HepG2 (cell line): Measurements from ENCODE around the gene VDAC1. TPM values are rescaled to one million over a fixed set of nuclear protein-coding genes. Genes with fewer than 3 reads are reported as not detected.

ENCODE experiments used
- ATAC-seq: fragments of 200-7000 bp; cut with Tn5 transposase; 3 replicates; pipeline ENCODE4 v1.9.1; 2020; ENCODE audit warnings: mild to moderate bottlenecking, moderate library complexity
- BruUV-seq: library from RNA; stranded (reverse); fragments of 400-500 nt; replicated peaks from 2 replicates; lab custom pipeline; 2021; lab: Mats Ljungman, UMichigan
- CTCF ChIA-PET: fragments of 300-600 bp; formaldehyde crosslinking; extraction: SDS; loops from one replicate; lab custom pipeline; 2021; ENCODE audit warnings: low total read pairs, inconsistent platforms, low intra/inter-chr PET ratio; lab: Yijun Ruan, JAX
- POLR2A ChIA-PET: fragments of 350-600 bp; sonication (Branson Sonifier 250); formaldehyde crosslinking; loops from one replicate; lab custom pipeline; 2020; ENCODE audit warnings: antibody characterized with exemption, inconsistent platforms; lab: Yijun Ruan, JAX
- DNase-seq: peaks from one replicate; pipeline ENCODE4 v3.0.0-alpha.2; 2015; ENCODE audit warnings: low spot score
- FAIRE-seq: peaks from 3 replicates; lab custom pipeline; 2011; peaks lifted over from hg19 to GRCh38; lab: Jason Lieb, UNC
- H2AFZ ChIP-seq: one replicate; pipeline ENCODE4 v1.6.1; 2011; ENCODE audit warnings: low read length, inconsistent platforms
- H3K27ac ChIP-seq: fragments of 300-600 bp; 3 replicates; pipeline ENCODE4 v1.8.0; 2011; ENCODE audit warnings: mixed run types, mild to moderate bottlenecking, mixed read lengths, low read length, inconsistent platforms; ENCODE audit not compliant: insufficient read depth; ENCODE audit errors: extremely low read length
- H3K27me3 ChIP-seq, 2 experiments: fragments of 200-600 bp in 1 of 2; 2 replicates in 1 of 2; 3 replicates in 1 of 2; pipeline versions ENCODE4 v1.6.0 to v1.8.0; 2011; ENCODE audit warnings: low read length in 2 of 2, mild to moderate bottlenecking in 2 of 2, moderate library complexity in 2 of 2, inconsistent platforms in 1 of 2; ENCODE audit not compliant: insufficient read depth in 2 of 2, control insufficient read depth in 1 of 2
- H3K36me3 ChIP-seq, 2 experiments: fragments of 200-600 bp in 1 of 2; replicated peaks in 1 of 2; 2 replicates in 1 of 2; 3 replicates in 1 of 2; pipeline versions ENCODE4 v1.5.1 to v1.8.0; 2011; ENCODE audit warnings: low read length in 2 of 2, inconsistent platforms in 1 of 2; ENCODE audit not compliant: insufficient read depth in 2 of 2, control insufficient read depth in 1 of 2
- H3K4me1 ChIP-seq: 2 replicates; pipeline ENCODE4 v1.5.1; 2012; ENCODE audit warnings: low read length, inconsistent platforms; ENCODE audit not compliant: insufficient read depth
- H3K4me2 ChIP-seq: 2 replicates; pipeline ENCODE4 v1.6.0; 2011; ENCODE audit warnings: low read depth, low read length, inconsistent platforms
- H3K4me3 ChIP-seq, 3 experiments: fragments of 200-600 bp in 1 of 3; sonication (generic), shearing (Covaris generic) in 1 of 3; replicated peaks in 1 of 3; 2 replicates each; pipeline ENCODE4 v1.5.1; 2011 to 2016; ENCODE audit warnings: low read length in 3 of 3, inconsistent platforms in 2 of 3, low read depth in 2 of 3, mild to moderate bottlenecking in 2 of 3, control low read depth in 1 of 3, mixed read lengths in 1 of 3; ENCODE audit not compliant: insufficient read depth in 1 of 3
- H3K79me2 ChIP-seq: one replicate; pipeline ENCODE4 v1.6.1; 2011; ENCODE audit warnings: low read length, inconsistent platforms; ENCODE audit not compliant: insufficient read depth
- H3K9ac ChIP-seq: 2 replicates; pipeline ENCODE4 v1.6.0; 2011; ENCODE audit warnings: mild to moderate bottlenecking, low read depth, low read length, inconsistent platforms; ENCODE audit not compliant: insufficient read depth
- H3K9me3 ChIP-seq: 2 replicates; pipeline ENCODE4 v1.5.1; 2012; ENCODE audit warnings: mild to moderate bottlenecking, low read length
- H4K20me1 ChIP-seq: 2 replicates; pipeline ENCODE4 v1.6.0; 2011; ENCODE audit warnings: inconsistent platforms, mild to moderate bottlenecking, low read length, moderate library complexity; ENCODE audit not compliant: insufficient read depth
- FOXA1 ChIP-seq, 2 experiments: fragments of 450-650 bp in 1 of 2; sonication (generic) in 1 of 2; formaldehyde crosslinking in 1 of 2; IDR thresholded peaks; 2 replicates each; pipeline versions ENCODE4 v1.4.0 to v1.6.1; 2016 to 2020; ENCODE audit warnings: missing genetic modification reagents in 1 of 2
- HMGXB3 ChIP-seq: sonication (generic); formaldehyde crosslinking; IDR thresholded peaks from 2 replicates; pipeline ENCODE4 v1.4.0; 2020; ENCODE audit warnings: missing genetic modification reagents, borderline replicate concordance
- NCOA2 ChIP-seq: sonication (generic); formaldehyde crosslinking; IDR thresholded peaks from 2 replicates; pipeline ENCODE4 v1.8.0; 2022; ENCODE audit warnings: inconsistent platforms
- SOX13 ChIP-seq, 3 experiments: fragments of 450-650 bp in 1 of 3; sonication (generic) in 1 of 3; formaldehyde crosslinking in 1 of 3; IDR thresholded peaks in 2 of 3; conservative IDR thresholded peaks in 1 of 3; 2 replicates each; pipeline versions ENCODE4 v1.5.0 to v1.6.1; 2016 to 2020; ENCODE audit warnings: antibody characterized with exemption in 1 of 3, mild to moderate bottlenecking in 1 of 3, missing compliant biosample characterization in 1 of 3, missing genetic modification reagents in 1 of 3, moderate library complexity in 1 of 3
- TCF12 ChIP-seq, 2 experiments: fragments of 450-650 bp in 1 of 2; sonication (generic) in 1 of 2; formaldehyde crosslinking in 1 of 2; IDR thresholded peaks; 2 replicates each; pipeline versions ENCODE4 v1.6.1 to v1.8.0; 2017 to 2022; ENCODE audit warnings: antibody characterized with exemption in 1 of 2, mild to moderate bottlenecking in 1 of 2, missing genetic modification reagents in 1 of 2, moderate library complexity in 1 of 2
- ZC3H13 ChIP-seq: sonication (generic); formaldehyde crosslinking; IDR thresholded peaks from 2 replicates; pipeline ENCODE4 v1.8.1; 2023; ENCODE audit warnings: mild to moderate bottlenecking, missing genetic modification reagents, moderate library complexity
- ZNF3 ChIP-seq: IDR thresholded peaks from 2 replicates; pipeline ENCODE4 v1.7.0; 2017; ENCODE audit warnings: inconsistent platforms
- ZNF317 ChIP-seq: sonication (generic); formaldehyde crosslinking; IDR thresholded peaks from 2 replicates; pipeline ENCODE4 v1.5.0; 2020; ENCODE audit warnings: mild to moderate bottlenecking, missing genetic modification reagents
- ZNF598 ChIP-seq: sonication (generic); formaldehyde crosslinking; IDR thresholded peaks from 2 replicates; pipeline ENCODE4 v1.5.1; 2020; ENCODE audit warnings: mild to moderate bottlenecking, missing genetic modification reagents, borderline replicate concordance
- WGBS: methylation state at CpG from one replicate; pipeline ENCODE4 v1.1.6; 2017; ENCODE audit warnings: low lambda C conversion rate; 5-methylcytosine and 5-hydroxymethylcytosine counted together
- in situ Hi-C: cut with HindIII; loops from 2 replicates; pipeline ENCODE4 v1.10.0; 2017; ENCODE audit warnings: low pct_unique_long_range_greater_than_20kb; ENCODE audit not compliant: extremely low pct_ligation_motif_present
- intact Hi-C: fragments of 100-400 bp; cut with micrococcal nuclease; formaldehyde crosslinking; loops from one replicate; pipeline ENCODE4 v1.10.0; 2022; ENCODE audit not compliant: unreplicated experiment
- polyA plus RNA-seq, 8 experiments: library from polyadenylated mRNA; depleted of rRNA in 3 of 8; stranded (reverse) in 7 of 8; unstranded in 1 of 8; fragments of >200 nt; fragmentation: Illumina TruSeq in 4 of 8; extraction: Trizol in 4 of 8; gene quantifications; 2 replicates each; pipeline versions ENCODE4 v1.2.1 to v1.2.3, GENCODE V29; 2011 to 2016; ENCODE audit warnings: low read depth in 4 of 8, missing spikeins in 1 of 8, mixed read lengths in 1 of 8; ENCODE audit not compliant: insufficient read depth in 1 of 8
- total RNA-seq, 5 experiments: library from RNA; depleted of rRNA; stranded (reverse); fragments of >200 nt; fragmentation: Illumina TruSeq; extraction: Trizol; gene quantifications; 2 replicates each; pipeline ENCODE4 v1.2.3, GENCODE V29; 2016; ENCODE audit warnings: low read depth in 1 of 5
- TF ChIP-seq, protein P1 (sequence below), 2 experiments: sonication (generic) in 1 of 2; formaldehyde crosslinking in 1 of 2; IDR thresholded peaks; 2 replicates each; pipeline versions ENCODE4 v1.6.1 to v1.9.0; 2014 to 2022; ENCODE audit warnings: antibody characterized with exemption in 1 of 2, borderline replicate concordance in 1 of 2, inconsistent platforms in 1 of 2, low read depth in 1 of 2, missing genetic modification reagents in 1 of 2

VDAC1 gene
- total and polyA plus RNA-seq, 2 of the 13 experiments (the other 11 are each of a cell fraction or from before 2014, with no cell fraction given): 112 to 380 TPM

GRCh38 chr5:133993185-133993936 is 11.4 kb downstream of the VDAC1 start:
- intact Hi-C loops: no loop called here
- POLR2A ChIA-PET: interaction anchor here (0.6 to 5.3 kb wide), 8 partner anchors 10 to 45 kb away, joined by 3 to 58 read pairs (median 5); partner anchors contain the start of gene VDAC1
- H3K4me1 ChIP-seq: peaks cover 58% of the 10 kb centered on the region
- ATAC-seq (no peak), FAIRE-seq (no peak), DNase-seq (no peak)
- no peak overlapping the region for H3K4me2 ChIP-seq
- no peak overlapping the region for H3K9ac ChIP-seq
- H2AFZ ChIP-seq: no peak overlapping the region
- peaks cover 16 to 40% of the 10 kb centered on the region in 2 experiments; a peak in 4 of 5 replicates for H3K36me3 ChIP-seq
- H3K27ac ChIP-seq: no peak overlapping the region
- 47% methylated on average over 2 of the region's 2 CpGs for WGBS
- BruUV-seq: no TSS peak
- H3K9me3 ChIP-seq: no peaks in the 10 kb centered on the region
- peaks cover 90% of the 10 kb centered on the region for H3K79me2 ChIP-seq
- in situ Hi-C loops: no loop called here
- peaks cover 75% of the 10 kb centered on the region for H4K20me1 ChIP-seq
- no peaks in the 10 kb centered on the region for H3K27me3 ChIP-seq
- CTCF ChIA-PET: no interaction called here
- no peak overlapping the region for H3K4me3 ChIP-seq
- TF ChIP-seq ZC3H13 (CRISPR knock-in tag) (no peak), ZNF317 (CRISPR knock-in tag) (no peak), SOX13 (IDR thresholded peaks at IDR 0.05) (no peak), SOX13 (CRISPR knock-in tag; conservative IDR thresholded peaks at IDR 0.05 in 1 of 2, IDR thresholded peaks at IDR 0.05 in 1 of 2) (0 out of 4 replicates have a peak, but pooled peaks of 1 of the 2 experiments have one; percentile 19), ZNF3 (CRISPR knock-in tag) (peak; percentile 99), HMGXB3 (CRISPR knock-in tag) (no peak), FOXA1 (IDR thresholded peaks at IDR 0.05) (no peak), FOXA1 (CRISPR knock-in tag; IDR thresholded peaks at IDR 0.05) (peak; percentile 67), ZNF598 (CRISPR knock-in tag) (no peak), TCF12 (IDR thresholded peaks at IDR 0.05) (no peak), TCF12 (CRISPR knock-in tag; IDR thresholded peaks at IDR 0.05) (no peak), NCOA2 (CRISPR knock-in tag) (peak; percentile 60)
- TF ChIP-seq, protein P1, sequence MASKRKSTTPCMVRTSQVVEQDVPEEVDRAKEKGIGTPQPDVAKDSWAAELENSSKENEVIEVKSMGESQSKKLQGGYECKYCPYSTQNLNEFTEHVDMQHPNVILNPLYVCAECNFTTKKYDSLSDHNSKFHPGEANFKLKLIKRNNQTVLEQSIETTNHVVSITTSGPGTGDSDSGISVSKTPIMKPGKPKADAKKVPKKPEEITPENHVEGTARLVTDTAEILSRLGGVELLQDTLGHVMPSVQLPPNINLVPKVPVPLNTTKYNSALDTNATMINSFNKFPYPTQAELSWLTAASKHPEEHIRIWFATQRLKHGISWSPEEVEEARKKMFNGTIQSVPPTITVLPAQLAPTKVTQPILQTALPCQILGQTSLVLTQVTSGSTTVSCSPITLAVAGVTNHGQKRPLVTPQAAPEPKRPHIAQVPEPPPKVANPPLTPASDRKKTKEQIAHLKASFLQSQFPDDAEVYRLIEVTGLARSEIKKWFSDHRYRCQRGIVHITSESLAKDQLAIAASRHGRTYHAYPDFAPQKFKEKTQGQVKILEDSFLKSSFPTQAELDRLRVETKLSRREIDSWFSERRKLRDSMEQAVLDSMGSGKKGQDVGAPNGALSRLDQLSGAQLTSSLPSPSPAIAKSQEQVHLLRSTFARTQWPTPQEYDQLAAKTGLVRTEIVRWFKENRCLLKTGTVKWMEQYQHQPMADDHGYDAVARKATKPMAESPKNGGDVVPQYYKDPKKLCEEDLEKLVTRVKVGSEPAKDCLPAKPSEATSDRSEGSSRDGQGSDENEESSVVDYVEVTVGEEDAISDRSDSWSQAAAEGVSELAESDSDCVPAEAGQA (IDR thresholded peaks at IDR 0.05; ENCODE audit: low read depth): no peak
- TF ChIP-seq, protein P1 (CRISPR knock-in tag; IDR thresholded peaks at IDR 0.05; ENCODE audit: borderline replicate concordance): no peak
